Heart left ventricle (tissue), 16 donors: ENCODE data around the gene CD59. TPM values are rescaled to one million over a fixed set of nuclear protein-coding genes. Genes with fewer than 3 reads are reported as not detected.

Source experiments
- ATAC-seq, 4 donors: fragments of 200-7000 bp; cut with Tn5 transposase; one replicate each; pipeline ENCODE4 v1.9.1; 2020 to 2022; ENCODE audit warnings: moderate library complexity in 4 of 4, mild to moderate bottlenecking in 3 of 4, moderate number of reproducible peaks in 1 of 4
- DNase-seq, 5 donors: peaks; one replicate each; pipeline ENCODE4 v3.0.0-alpha.2; 2020
- H3K27ac ChIP-seq, 12 donors: fragments of 200-600 bp; sonication (generic) in 4 of 12; one replicate each; pipeline versions ENCODE4 v1.5.0 to v1.8.0; 2016 to 2022; ENCODE audit warnings: mild to moderate bottlenecking in 2 of 12
- H3K27me3 ChIP-seq, 9 donors: fragments of 200-600 bp; sonication (generic) in 2 of 9; one replicate each; pipeline versions ENCODE4 v1.5.1 to v1.8.0; 2016 to 2022; ENCODE audit warnings: mild to moderate bottlenecking in 3 of 9
- H3K36me3 ChIP-seq, 9 donors: fragments of 200-600 bp; sonication (generic) in 2 of 9; one replicate each; pipeline versions ENCODE4 v1.5.0 to v1.8.0; 2018 to 2022; ENCODE audit warnings: mild to moderate bottlenecking in 2 of 9
- H3K4me1 ChIP-seq, 12 donors: fragments of 200-600 bp; sonication (generic) in 4 of 12; one replicate each; pipeline versions ENCODE4 v1.5.0 to v1.8.0; 2016 to 2022; ENCODE audit warnings: mild to moderate bottlenecking in 3 of 12
- H3K4me3 ChIP-seq, 12 donors: fragments of 200-600 bp; sonication (generic) in 4 of 12; one replicate each; pipeline versions ENCODE4 v1.5.0 to v1.8.0; 2017 to 2022; ENCODE audit warnings: mild to moderate bottlenecking in 9 of 12, moderate library complexity in 4 of 12
- H3K9me3 ChIP-seq, 12 donors: fragments of 200-600 bp; sonication (generic) in 4 of 12; one replicate each; pipeline versions ENCODE4 v1.5.0 to v1.8.0; 2016 to 2022; ENCODE audit warnings: mild to moderate bottlenecking in 1 of 12
- CTCF ChIP-seq, 12 donors: fragments of 200-600 bp; sonication (generic) in 4 of 12; IDR thresholded peaks; one replicate each; pipeline versions ENCODE4 v1.5.0 to v1.8.0; 2018 to 2022; ENCODE audit warnings: antibody characterized with exemption in 12 of 12, mild to moderate bottlenecking in 5 of 12
- POLR2A ChIP-seq, 2 donors: fragments of 450-650 bp; IDR thresholded peaks; one replicate each; pipeline ENCODE4 v1.6.1; 2017; ENCODE audit warnings: antibody characterized with exemption in 2 of 2, mild to moderate bottlenecking in 2 of 2, moderate library complexity in 2 of 2
- WGBS, 4 donors: extraction: QIAGEN DNeasy Blood & Tissue Kit in 2 of 4; methylation state at CpG; one replicate each; pipeline versions ENCODE4 v1.1.5 to v1.1.7; 2013 to 2018; 5-methylcytosine and 5-hydroxymethylcytosine counted together
- intact Hi-C, 10 donors: fragments of 100-400 bp; cut with DNase I; formaldehyde crosslinking; loops; one replicate each; pipeline versions ENCODE4 v1.11.1 to v1.14.2; 2022
- polyA plus RNA-seq, 2 donors: library from polyadenylated mRNA; stranded (reverse); fragments of 200-250 nt; gene quantifications; one replicate each; pipeline ENCODE4 v1.2.3, GENCODE V29; 2013
- total RNA-seq, 9 donors: library from RNA; depleted of rRNA in 2 of 9; stranded (reverse); fragments of >200 nt in 2 of 9; fragmentation: NEBNext Ultra II Directional in 3 of 9; extraction: Animal tissue kit (Norgen Biotek cat#: 25700) in 3 of 9; gene quantifications; one replicate each; pipeline versions ENCODE4 v1.1.0 to v1.2.4, GENCODE V29; 2016 to 2023
- donor health status: ischemic (EF 13 %, LVEDD 7.1; RV severe dilation, severe dysfunction).
- donor health status: healthy with polysubstance abuse.
- donor health status: DM: no; HTN: yes; CAD: no.
- donor health status: DM: no; HTN: no; CAD: no.
- donor health status: ischemic (EF 25% LVEDD 6.9; RV normal size, moderate dysfunction).
- donor health status: ischemic (EF 25% LVEDD 5.7; RV mildly dilated, moderate dysfunction).
- donor health status: healthy.
- donor health status: DM: yes; HTN: yes; CAD: no.
- donor health status: ischemic (EF 35%, LVEDD 5.7; RV mildly dilated, moderate dysfunction).
- donor health status: nonischemic (EF 11% LVEDD 7.7; RV severe dilation, severe dysfunction).
- donor health status: DM: yes; HTN: yes; CAD: no.
- donor health status: PGD.
- donor health status: ischemic (EF 29% LVEDD 5.4; RV normal size, mild dysfunction).
- donor health status: nonischemic (EF 23%, LVEDD 6.1; RV moderate dilation, normal function).

CD59 gene
- total and polyA plus RNA-seq, 11 donors: 133 to 1,434 (median 930) TPM

- H3K27ac ChIP-seq: no peak overlapping the region
- 88 to 93% (median 90%) methylated on average over 5 of the region's 5 CpGs for WGBS, 4 donors
- no peaks in the 10 kb centered on the region for H3K27me3 ChIP-seq
Observed at GRCh38 chr11:33669598-33670249, 66.5 kb downstream of the CD59 start.

GRCh38 chr11:33668951-33669596 lies 67.1 kb downstream of the CD59 start:
- TF ChIP-seq POLR2A (IDR thresholded peaks at IDR 0.05) (no peak), CTCF (IDR thresholded peaks at IDR 0.05) (no peak)
- no peaks in the 10 kb centered on the region for H3K4me1 ChIP-seq
- no peaks in the 10 kb centered on the region for H3K27me3 ChIP-seq
- intact Hi-C loops: no loop called here
- no peak for DNase-seq
- H3K36me3 ChIP-seq: no peaks in the 10 kb centered on the region
- no peaks in the 10 kb centered on the region for H3K9me3 ChIP-seq
- ATAC-seq: no peak
- no peak overlapping the region for H3K27ac ChIP-seq
- 95 to 98% (median 97%) methylated on average over 6 of the region's 6 CpGs for WGBS, 4 donors
- H3K4me3 ChIP-seq: no peak overlapping the region

More at GRCh38 chr11:33669598-33670249, 66.5 kb downstream of the CD59 start:
- H3K4me1 ChIP-seq: no peaks in the 10 kb centered on the region
- DNase-seq (no peak), ATAC-seq (no peak)
- intact Hi-C loops: loop anchor here in 1 of 10 donors (5.0 kb wide), 1 partner anchor 302 kb away; no protein-coding TSS in a partner anchor
- H3K9me3 ChIP-seq: no peaks in the 10 kb centered on the region
- TF ChIP-seq CTCF (IDR thresholded peaks at IDR 0.05) (no peak), POLR2A (IDR thresholded peaks at IDR 0.05) (no peak)
- no peaks in the 10 kb centered on the region for H3K36me3 ChIP-seq
- H3K4me3 ChIP-seq: no peak overlapping the region

GRCh38 chr11:33668468-33668825 lies 67.8 kb downstream of the CD59 start:
- 88 to 91% (median 90%) methylated on average over 6 of the region's 6 CpGs for WGBS, 4 donors
- ATAC-seq (no peak), DNase-seq (no peak)
- Histone ChIP-seq H3K27ac (no peak overlapping the region), H3K27me3 (no peaks in the 10 kb centered on the region), H3K36me3 (no peaks in the 10 kb centered on the region), H3K4me1 (no peaks in the 10 kb centered on the region), H3K9me3 (no peaks in the 10 kb centered on the region), H3K4me3 (no peak overlapping the region)
- TF ChIP-seq CTCF (IDR thresholded peaks at IDR 0.05) (no peak), POLR2A (IDR thresholded peaks at IDR 0.05) (no peak)
- intact Hi-C loops: no loop called here

- Histone ChIP-seq H3K27me3 (no peaks in the 10 kb centered on the region), H3K9me3 (no peaks in the 10 kb centered on the region), H3K36me3 (no peaks in the 10 kb centered on the region), H3K27ac (no peak overlapping the region), H3K4me3 (no peak overlapping the region), H3K4me1 (no peaks in the 10 kb centered on the region)
- WGBS, 4 donors: 90 to 93% (median 90%) methylated on average over 18 of the region's 18 CpGs
- intact Hi-C loops: no loop called here
- no peak for ATAC-seq
- TF ChIP-seq CTCF (IDR thresholded peaks at IDR 0.05): no peak
- no peak for TF ChIP-seq POLR2A (IDR thresholded peaks at IDR 0.05)
- DNase-seq: no peak
Observed at GRCh38 chr11:33667819-33668467, 68.3 kb downstream of the CD59 start.
